OCI-LY7 (cell line): ENCODE results near the gene CADM2. TPM values are rescaled to one million over a fixed set of nuclear protein-coding genes. Genes with fewer than 3 reads are reported as not detected.

Source experiments
- BruUV-seq: library from RNA; stranded (reverse); fragments of 400-500 nt; replicated peaks from 2 replicates; lab custom pipeline; 2021; lab: Mats Ljungman, UMichigan
- CTCF ChIA-PET: fragments of 300-600 bp; sonication (Branson Sonifier 250); formaldehyde crosslinking; loops from one replicate; lab custom pipeline; 2022; ENCODE audit warnings: antibody characterized with exemption; ENCODE audit not compliant: unreplicated experiment; lab: Charles Lee
- POLR2A ChIA-PET: fragments of 300-600 bp; sonication (Branson Sonifier 250); formaldehyde crosslinking; loops from one replicate; lab custom pipeline; 2022; ENCODE audit warnings: antibody characterized with exemption; lab: Charles Lee
- DNase-seq: peaks from one replicate; pipeline ENCODE4 v3.0.0-alpha.2; 2015; ENCODE audit warnings: low spot score
- H2AFZ ChIP-seq: fragments of 200-600 bp; sonication (generic), shearing (Covaris generic); 2 replicates; pipeline ENCODE4 v1.6.1; 2014; ENCODE audit warnings: mild to moderate bottlenecking, antibody characterized with exemption, low read length, moderate library complexity
- H3K27ac ChIP-seq: fragments of 200-600 bp; sonication (generic); 2 replicates; pipeline ENCODE4 v1.5.1; 2014; ENCODE audit warnings: mixed run types, low read depth, mild to moderate bottlenecking, moderate library complexity, low read length, inconsistent platforms; ENCODE audit not compliant: poor library complexity, severe bottlenecking
- H3K36me3 ChIP-seq: fragments of 200-600 bp; sonication (generic); 2 replicates; pipeline ENCODE4 v1.6.1; 2014; ENCODE audit warnings: mild to moderate bottlenecking, antibody characterized with exemption, low read length, moderate library complexity, mixed read lengths; ENCODE audit not compliant: insufficient read depth
- H3K4me1 ChIP-seq: fragments of 200-600 bp; sonication (generic); 2 replicates; pipeline ENCODE4 v1.5.1; 2014; ENCODE audit warnings: mild to moderate bottlenecking, low read length; ENCODE audit not compliant: insufficient read depth, poor library complexity, severe bottlenecking
- H3K4me2 ChIP-seq: fragments of 200-600 bp; sonication (generic); 2 replicates; pipeline ENCODE4 v1.6.1; 2014; ENCODE audit warnings: mild to moderate bottlenecking, low read length
- H3K4me3 ChIP-seq: fragments of 200-600 bp; sonication (generic); 2 replicates; pipeline ENCODE4 v1.5.1; 2014; ENCODE audit warnings: mild to moderate bottlenecking, low read depth, low read length; ENCODE audit not compliant: poor library complexity, severe bottlenecking
- H3K79me2 ChIP-seq: fragments of 200-600 bp; sonication (generic); 2 replicates; pipeline ENCODE4 v1.6.1; 2016; ENCODE audit warnings: low read depth, mild to moderate bottlenecking, low read length, moderate library complexity, mixed read lengths; ENCODE audit not compliant: insufficient read depth
- H3K9me2 ChIP-seq: fragments of 200-600 bp; sonication (generic); 2 replicates; pipeline ENCODE4 v1.6.1; 2016; ENCODE audit warnings: mild to moderate bottlenecking, low read length, mixed read lengths; ENCODE audit not compliant: insufficient read depth
- H3K9me3 ChIP-seq: fragments of 200-600 bp; sonication (generic); 2 replicates; pipeline ENCODE4 v1.6.1; 2014; ENCODE audit warnings: mild to moderate bottlenecking, mixed run types, low read length, mixed read lengths
- H4K20me1 ChIP-seq: fragments of 200-600 bp; sonication (generic); 2 replicates; pipeline ENCODE4 v1.6.1; 2014; ENCODE audit warnings: mild to moderate bottlenecking, antibody characterized with exemption, low read length, moderate library complexity, mixed read lengths; ENCODE audit not compliant: insufficient read depth
- EZH2phosphoT487 ChIP-seq: fragments of 200-600 bp; sonication (generic); IDR thresholded peaks from 2 replicates; pipeline ENCODE4 v1.6.1; 2018; ENCODE audit warnings: low read depth, borderline replicate concordance, mild to moderate bottlenecking, mixed run types, antibody characterized with exemption, low read length, moderate library complexity, mixed read lengths
- intact Hi-C: fragments of 100-400 bp; cut with micrococcal nuclease; formaldehyde crosslinking; loops from one replicate; pipeline ENCODE4 v1.10.0; 2022; ENCODE audit not compliant: unreplicated experiment
- total RNA-seq, 2 experiments: library from RNA; depleted of rRNA in 1 of 2; stranded (reverse); fragments of >200 nt in 1 of 2; shearing (Covaris generic) in 1 of 2; gene quantifications; 2 replicates each; pipeline ENCODE4 v1.2.3, GENCODE V29; 2014 to 2022
- TF ChIP-seq, protein P1 (sequence below): fragments of 200-600 bp; sonication (generic); conservative IDR thresholded peaks from 2 replicates; pipeline ENCODE4 v1.5.1; 2014; ENCODE audit warnings: mild to moderate bottlenecking, antibody characterized with exemption, low read length, moderate library complexity, mixed read lengths

CADM2 gene
- total RNA-seq, 2 experiments from 2014 or later: not detected

DNA sequence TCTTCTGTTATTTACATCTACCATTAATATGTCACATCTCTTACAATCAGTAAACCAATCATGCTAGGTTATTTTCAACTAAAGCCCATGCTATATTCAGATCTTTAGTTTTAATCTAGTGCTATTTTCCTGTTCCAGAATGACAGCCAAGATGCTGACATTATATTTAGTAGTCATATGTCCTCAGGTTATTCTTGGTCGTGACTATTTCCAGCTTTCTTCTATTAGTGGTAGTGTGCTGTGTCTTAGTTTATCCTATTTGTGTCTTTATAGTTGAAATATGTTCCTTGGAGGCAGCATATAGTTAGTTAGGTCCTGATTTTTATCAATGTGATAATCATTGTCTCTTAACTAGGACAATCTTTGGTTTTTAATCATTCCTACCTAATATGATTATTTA, 566.5 kb downstream of the CADM2 start:
- BruUV-seq: no TSS peak
- Histone ChIP-seq H3K27ac (no peak overlapping the region), H3K36me3 (no peaks in the 10 kb centered on the region), H3K79me2 (no peaks in the 10 kb centered on the region), H3K4me3 (no peak overlapping the region), H3K4me2 (no peak overlapping the region), H4K20me1 (no peaks in the 10 kb centered on the region), H2AFZ (no peak overlapping the region), H3K9me2 (no peaks in the 10 kb centered on the region), H3K4me1 (no peaks in the 10 kb centered on the region), H3K9me3 (no peaks in the 10 kb centered on the region)
- intact Hi-C loops: no loop called here
- ChIA-PET CTCF (no interaction called here), POLR2A (interaction anchor here (0.6 kb wide), 1 partner anchor 102 kb away, joined by 3 read pairs; no protein-coding TSS in a partner anchor)
- DNase-seq: no peak
- TF ChIP-seq EZH2phosphoT487: no peak
- TF ChIP-seq, protein P1, sequence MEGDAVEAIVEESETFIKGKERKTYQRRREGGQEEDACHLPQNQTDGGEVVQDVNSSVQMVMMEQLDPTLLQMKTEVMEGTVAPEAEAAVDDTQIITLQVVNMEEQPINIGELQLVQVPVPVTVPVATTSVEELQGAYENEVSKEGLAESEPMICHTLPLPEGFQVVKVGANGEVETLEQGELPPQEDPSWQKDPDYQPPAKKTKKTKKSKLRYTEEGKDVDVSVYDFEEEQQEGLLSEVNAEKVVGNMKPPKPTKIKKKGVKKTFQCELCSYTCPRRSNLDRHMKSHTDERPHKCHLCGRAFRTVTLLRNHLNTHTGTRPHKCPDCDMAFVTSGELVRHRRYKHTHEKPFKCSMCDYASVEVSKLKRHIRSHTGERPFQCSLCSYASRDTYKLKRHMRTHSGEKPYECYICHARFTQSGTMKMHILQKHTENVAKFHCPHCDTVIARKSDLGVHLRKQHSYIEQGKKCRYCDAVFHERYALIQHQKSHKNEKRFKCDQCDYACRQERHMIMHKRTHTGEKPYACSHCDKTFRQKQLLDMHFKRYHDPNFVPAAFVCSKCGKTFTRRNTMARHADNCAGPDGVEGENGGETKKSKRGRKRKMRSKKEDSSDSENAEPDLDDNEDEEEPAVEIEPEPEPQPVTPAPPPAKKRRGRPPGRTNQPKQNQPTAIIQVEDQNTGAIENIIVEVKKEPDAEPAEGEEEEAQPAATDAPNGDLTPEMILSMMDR: no peak

- Histone ChIP-seq H3K4me1 (no peaks in the 10 kb centered on the region), H3K36me3 (no peaks in the 10 kb centered on the region), H3K27ac (no peak overlapping the region), H3K4me2 (no peak overlapping the region), H3K79me2 (no peaks in the 10 kb centered on the region), H3K9me3 (no peaks in the 10 kb centered on the region), H3K9me2 (no peaks in the 10 kb centered on the region), H2AFZ (no peak overlapping the region), H4K20me1 (no peaks in the 10 kb centered on the region), H3K4me3 (no peak overlapping the region)
- DNase-seq: no peak
- intact Hi-C loops: no loop called here
- CTCF ChIA-PET: no interaction called here
- BruUV-seq: no TSS peak
- POLR2A ChIA-PET: interaction anchor here (1.7 kb wide), 1 partner anchor 14 kb away, joined by 4 read pairs; no protein-coding TSS in a partner anchor
- TF ChIP-seq EZH2phosphoT487: no peak
- TF ChIP-seq, protein P1: no peak
These were observed 574.8 kb downstream of the CADM2 start for GRCh38 chr3:85533586-85533985.

DNA sequence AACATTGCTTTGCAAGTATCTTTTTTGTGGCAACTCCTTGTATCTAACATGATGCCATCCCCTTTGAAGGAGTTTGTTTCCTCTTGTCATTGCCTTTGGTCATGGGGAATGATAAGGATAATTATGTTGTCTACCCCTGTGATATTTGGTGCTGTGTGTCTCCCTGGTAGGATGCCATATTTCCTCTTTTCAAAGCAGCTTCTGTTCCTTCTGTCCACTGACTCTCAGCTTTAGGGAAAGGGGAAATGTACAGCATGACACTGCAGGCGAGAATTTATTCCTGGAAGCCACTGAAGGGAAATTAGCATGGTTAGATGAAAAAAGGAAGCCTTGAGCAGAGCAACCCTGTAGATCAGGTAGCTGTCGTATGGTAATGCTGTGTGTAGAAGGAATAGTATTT, 576.7 kb downstream of the CADM2 start:
- Histone ChIP-seq H3K9me3 (no peaks in the 10 kb centered on the region), H3K79me2 (no peaks in the 10 kb centered on the region), H3K27ac (no peak overlapping the region), H4K20me1 (no peaks in the 10 kb centered on the region), H3K4me1 (no peaks in the 10 kb centered on the region), H3K9me2 (no peaks in the 10 kb centered on the region), H3K4me3 (no peak overlapping the region), H2AFZ (no peak overlapping the region), H3K4me2 (no peak overlapping the region), H3K36me3 (no peaks in the 10 kb centered on the region)
- TF ChIP-seq EZH2phosphoT487: no peak
- TF ChIP-seq, protein P1: no peak
- intact Hi-C loops: no loop called here
- no peak for DNase-seq
- no TSS peak for BruUV-seq
- ChIA-PET POLR2A (no interaction called here), CTCF (no interaction called here)
